ENCODE measurements around the gene DNAJC16.
"Not testable (repeated sequence)": the region's sequence is repeated elsewhere in the genome, so short reads cannot be mapped to it uniquely, and the experiment has no call there.

DNAJC16 gene

DNA sequence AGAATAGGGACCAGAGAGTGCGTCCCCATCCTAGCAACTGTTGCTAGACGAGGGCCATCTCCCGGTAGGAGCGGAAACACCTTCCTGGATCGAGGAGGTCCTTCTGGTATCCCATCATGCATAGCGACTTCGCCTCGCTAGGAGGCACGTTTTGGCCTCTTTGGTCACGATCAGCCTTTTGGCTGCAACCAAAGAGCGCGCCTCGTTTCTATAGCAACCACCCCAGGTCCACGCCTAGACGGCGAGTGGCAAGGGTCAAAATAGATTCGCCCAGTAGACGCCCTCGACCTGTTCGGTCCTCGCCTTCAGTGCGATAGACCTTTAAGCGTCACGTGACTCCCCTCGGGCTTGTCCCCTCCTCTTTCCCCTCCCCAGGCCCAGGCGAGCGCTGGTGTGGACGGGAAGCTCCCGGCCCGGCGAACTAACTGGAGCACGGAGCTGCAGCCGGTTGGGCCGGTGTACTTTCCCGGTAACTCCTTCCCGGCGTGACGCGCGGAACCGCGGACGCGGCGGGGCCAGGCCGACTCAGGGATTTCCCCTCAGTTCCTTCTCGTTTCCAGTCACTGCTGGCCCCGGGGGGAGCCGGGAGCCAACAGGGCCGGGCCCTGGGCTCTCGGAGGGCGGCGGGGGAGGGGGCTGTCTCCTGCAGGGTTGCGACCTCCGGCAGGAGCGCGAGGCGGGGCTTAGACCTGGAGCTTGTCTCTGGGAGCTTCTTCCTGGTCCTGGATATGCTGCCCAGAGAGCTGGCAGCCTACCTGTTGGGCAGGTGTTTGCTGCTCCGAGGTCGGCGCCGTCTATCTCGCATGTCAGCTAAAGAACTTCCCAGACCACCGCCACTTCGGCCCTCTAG is at the start of gene DNAJC16:
TSS of gene DNAJC16 (plus strand) at position 359 of the 850 bp plus-strand sequence. CDS start 2,258 bp downstream, outside the sequence.
- DNase-seq = peak; percentile 100

DNA sequence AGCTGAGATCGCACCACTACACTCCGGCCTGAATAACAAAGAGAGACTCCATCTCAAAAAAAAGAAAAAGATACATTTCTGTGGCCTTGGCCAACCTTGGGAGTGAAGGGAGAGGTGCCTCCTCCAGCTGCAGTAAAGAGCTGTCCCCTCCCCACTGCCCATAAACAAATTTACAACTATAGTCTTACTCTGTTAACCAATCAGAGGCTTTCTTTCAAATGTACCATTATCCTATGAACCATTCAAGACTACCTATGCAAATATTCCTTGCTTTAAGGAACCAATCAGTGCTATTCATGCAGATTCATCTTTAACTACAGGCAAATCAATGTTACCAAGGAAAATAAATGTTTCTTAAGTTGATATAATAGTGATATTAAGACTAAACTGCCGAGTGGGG is 49.7 kb upstream of the DNAJC16 start:
- DNase-seq = no peak

DNA sequence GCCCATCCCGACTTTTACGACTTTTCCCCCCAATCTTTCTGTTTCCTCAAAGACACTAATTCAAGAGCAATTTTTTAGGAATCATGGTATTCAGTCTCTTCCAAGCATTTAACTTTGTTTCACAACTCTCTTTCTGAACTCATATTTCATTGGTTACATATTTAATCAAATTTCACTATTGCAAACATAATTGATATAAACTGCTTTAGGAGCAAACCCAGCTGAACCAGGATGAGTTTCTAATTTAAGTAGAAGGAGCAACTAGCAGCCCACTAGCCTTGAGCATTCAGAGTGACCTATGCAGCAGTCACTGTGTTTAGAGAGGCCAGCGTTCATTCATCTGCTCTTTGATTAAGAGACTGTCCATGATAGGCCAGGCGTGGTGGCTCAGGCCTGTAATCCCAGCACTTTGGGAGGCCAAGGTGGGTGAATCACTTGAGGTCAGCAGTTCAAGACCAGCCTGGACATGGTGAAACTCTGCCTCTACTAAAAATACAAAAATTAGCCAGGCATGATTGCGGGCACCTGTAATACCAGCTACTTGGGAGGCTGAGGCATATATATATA is 48.9 kb upstream of the DNAJC16 start:
- no peak for DNase-seq

DNA sequence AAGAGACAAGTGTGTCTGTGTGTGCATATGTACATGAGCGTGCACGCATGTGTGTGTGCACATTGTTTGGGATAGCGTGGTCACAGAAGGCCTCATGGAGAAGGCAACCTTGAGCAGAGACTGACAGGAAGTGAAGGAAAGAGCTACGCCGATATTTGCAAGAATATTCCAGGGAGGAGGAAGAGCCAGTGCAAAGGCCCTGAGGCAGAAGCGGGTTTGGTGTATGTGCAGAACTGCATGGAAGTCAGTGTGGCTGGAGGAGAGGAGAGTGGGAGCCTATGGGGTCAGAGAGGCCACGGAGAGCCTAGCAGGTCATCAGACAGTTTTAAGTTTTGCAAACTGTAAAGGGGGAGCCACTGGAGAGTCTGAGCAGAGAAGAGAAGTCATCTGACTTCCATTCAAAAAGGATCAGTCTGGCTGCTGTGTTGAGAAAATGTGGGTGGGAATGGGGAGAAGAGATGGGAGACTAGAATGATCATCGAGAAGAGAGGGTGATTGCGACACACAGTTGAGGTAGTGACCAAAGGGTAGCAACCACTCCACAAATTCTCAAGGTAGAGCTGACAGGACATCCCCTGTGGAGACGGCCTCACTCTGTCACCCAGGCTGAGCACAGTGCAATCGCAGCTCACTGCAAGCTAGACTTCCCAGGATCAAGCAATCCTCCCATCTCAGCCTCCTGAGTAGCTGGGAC is 46.8 kb upstream of the DNAJC16 start:
- no peak for DNase-seq

DNA sequence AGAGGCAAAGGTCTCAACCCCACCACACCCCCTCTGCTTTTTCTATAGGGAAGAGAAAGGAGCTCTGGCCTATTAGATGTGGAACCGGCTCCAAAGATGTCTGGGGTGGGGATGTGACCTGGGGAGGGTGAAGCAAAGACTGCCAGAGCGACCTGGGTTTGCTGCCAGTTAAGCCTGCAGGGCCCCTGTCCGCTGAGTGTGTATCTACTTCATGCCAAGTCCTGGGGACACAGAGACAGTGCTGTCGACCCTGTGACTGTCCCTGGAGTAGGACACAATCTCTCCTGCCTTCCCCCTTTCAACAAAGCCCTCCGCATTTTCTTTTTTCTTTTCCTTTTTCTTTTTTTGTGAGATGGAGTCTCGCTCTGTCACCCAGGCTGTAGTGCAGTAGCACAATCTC is 44.2 kb upstream of the DNAJC16 start:
- DNase-seq = not testable (repeated sequence)

DNA sequence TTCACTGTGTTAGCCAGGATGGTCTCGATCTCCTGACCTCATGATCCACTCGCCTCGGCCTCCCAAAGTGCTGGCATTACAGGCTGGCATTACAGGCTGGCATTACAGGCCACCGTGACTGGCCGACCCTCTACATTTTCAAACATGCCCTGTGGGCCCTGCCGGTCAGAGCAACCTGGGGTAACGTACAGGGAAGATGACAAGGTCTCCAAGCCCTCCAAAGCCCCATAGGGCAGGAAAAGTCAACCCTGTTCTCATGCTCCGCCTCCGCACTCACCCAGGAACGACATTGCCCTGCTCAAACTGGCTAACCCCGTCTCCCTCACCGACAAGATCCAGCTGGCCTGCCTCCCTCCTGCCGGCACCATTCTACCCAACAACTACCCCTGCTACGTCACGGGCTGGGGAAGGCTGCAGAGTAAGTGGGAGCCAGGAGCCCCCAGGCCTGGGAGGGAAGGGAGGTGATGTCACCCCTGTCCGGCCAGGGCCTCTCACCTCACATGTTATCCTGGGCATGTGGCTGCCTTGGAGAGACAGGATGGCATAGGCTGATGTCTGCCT is 43.6 kb upstream of the DNAJC16 start:
- DNase-seq = not testable (repeated sequence)

DNA sequence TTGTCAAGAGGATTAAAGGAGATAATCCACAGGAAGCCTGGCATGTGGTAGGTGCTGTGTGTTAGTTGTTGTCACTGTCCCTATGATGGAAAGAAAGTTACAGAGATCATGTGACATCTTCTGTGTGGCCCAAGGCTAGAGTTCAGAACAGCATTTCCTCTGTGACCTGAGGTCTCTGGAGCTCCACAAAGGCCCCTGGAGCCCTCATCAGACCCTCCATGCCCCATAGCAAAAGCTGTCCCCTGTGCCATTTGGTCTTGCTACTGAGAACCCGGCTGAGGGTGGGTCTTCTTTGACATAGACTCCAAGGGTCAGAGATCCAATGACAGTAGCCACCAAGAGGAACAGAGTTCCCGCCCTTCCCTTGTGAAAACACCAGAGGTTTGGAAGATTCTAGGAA is 42.7 kb upstream of the DNAJC16 start:
- no peak for DNase-seq

DNA sequence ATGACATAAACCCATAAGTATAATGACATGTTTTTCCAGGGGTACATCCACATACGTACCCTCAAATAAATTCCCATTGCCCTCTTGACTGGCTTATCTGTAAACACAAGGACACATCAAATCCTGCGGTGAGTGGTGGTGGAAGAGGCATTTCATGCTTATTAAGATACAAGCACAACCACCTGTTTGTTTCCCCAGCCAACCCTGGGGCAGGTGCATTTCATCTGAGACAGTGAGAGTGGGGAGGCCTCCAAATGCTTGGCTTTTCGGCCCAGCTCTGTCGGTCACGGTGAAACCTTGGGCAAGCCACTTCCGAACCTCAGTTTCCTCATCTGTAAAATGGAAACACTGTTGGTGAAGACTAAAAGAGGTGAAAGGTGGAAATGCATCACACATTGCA is 42.2 kb upstream of the DNAJC16 start:
- not testable (repeated sequence) for DNase-seq

DNA sequence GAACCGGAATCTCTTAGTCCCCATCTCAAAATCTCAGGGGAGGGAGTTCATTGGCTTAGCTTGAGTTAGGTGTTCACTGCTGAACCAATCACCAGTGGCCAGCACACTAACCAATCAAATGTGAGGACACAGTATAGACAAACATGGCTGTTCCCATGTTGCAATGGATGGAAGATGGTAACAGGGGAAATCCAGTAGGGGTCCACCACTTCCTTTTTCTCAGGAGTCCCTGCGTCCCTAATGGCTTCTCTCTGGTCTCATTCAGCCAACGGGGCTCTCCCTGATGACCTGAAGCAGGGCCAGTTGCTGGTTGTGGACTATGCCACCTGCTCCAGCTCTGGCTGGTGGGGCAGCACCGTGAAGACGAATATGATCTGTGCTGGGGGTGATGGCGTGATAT is 41.0 kb upstream of the DNAJC16 start:
- no peak for DNase-seq

DNA sequence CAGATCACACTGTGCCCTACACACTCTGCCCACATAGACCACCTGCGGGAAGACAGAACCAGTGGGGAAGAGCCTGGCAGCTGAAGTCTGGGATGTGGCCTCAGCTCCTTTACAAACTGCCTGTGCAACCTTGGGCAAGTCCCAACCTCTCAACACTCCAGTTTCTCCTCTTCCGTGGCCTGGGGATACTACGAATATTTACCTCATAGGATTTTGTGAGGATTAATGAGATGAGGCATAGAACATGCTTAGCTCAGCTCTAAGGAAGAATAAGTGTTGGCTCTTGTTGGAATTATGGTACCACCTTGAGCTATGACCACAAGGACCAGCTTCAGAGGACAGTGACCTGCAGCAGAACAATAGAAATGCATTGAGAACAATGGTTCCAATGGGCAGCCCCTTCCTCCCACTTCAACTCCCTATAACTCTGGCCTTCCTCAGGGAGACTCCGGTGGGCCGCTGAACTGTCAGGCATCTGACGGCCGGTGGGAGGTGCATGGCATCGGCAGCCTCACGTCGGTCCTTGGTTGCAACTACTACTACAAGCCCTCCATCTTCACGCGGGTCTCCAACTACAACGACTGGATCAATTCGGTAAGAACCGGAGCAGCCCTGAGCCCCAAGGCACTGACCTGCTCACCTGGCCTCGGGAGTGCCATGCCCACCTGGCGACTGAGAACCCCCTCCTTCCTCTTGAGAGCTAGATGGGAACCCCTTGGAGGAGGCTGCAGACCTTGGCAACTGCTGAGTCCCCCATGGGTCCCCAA is 39.6 kb upstream of the DNAJC16 start:
- not testable (repeated sequence) for DNase-seq

DNA sequence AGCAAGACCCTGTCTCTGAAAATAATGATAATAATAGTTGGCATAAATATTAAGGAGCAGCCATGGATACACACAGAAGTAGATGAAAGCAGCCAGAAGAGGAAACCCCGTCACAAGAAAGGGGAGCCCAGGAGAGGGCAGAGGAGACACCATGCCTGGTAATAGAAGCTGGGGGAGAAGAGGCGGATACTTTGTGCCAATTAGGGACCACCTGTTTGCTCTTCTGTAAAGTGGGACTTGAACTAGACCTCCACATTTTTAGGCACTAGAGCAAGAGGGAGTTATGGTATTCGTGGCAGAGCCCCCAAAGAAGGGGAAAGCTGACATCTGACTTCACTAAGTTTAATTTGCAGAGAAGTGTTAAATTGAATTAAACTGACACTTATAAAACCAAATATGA is 38.3 kb upstream of the DNAJC16 start:
- DNase-seq = no peak

DNA sequence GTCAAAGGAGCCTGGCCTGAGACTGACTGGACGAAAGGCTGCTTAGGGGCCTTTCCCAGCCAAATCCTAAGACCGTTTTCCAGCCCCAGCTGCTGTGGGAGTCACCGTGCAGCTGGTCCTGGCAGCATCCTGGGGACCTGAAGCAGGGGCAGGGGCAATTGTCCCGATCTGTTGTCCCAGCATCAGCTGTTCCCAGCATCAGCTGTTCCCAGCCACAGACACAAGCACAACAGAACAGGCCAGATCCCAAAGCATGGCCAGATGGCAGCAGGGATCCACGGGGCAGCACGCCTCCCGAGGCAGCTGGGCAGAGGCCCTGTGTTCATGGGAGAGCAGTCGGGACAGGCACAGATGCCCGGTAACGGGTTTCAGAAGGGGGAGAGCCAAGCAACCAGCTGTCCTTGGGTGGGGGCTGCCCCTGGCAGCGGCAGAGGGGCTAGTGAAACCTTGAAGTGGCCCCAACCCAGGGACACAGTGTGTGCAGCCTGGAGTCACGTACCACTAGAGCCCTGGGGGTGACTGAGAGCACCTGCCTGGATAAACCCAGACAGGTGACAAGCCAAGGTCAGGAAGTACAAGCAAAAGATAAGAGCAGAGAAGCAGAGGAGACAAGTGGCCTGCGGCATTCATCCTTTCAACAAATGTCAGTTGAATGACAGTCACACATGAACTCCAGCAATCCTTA is 37.5 kb upstream of the DNAJC16 start:
- DNase-seq = peak; percentile 21

DNA sequence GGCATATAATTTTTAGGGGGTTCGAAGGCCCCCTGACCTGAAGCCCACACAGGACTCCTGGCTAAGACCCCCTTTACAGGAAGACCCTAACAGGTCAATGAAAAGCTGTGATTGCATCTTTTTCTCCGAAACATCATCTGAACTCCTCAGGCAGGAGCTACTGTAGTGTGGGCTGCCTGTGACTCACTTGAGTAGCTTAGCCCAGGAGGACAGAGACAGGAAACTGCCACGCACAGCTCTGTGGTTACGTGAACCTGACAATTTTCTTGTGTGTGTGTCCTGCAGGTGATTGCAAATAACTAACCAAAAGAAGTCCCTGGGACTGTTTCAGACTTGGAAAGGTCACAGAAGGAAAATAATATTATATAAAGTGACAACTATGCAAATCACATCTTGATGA is 35.6 kb upstream of the DNAJC16 start:
- DNase-seq = not testable (repeated sequence)

DNA sequence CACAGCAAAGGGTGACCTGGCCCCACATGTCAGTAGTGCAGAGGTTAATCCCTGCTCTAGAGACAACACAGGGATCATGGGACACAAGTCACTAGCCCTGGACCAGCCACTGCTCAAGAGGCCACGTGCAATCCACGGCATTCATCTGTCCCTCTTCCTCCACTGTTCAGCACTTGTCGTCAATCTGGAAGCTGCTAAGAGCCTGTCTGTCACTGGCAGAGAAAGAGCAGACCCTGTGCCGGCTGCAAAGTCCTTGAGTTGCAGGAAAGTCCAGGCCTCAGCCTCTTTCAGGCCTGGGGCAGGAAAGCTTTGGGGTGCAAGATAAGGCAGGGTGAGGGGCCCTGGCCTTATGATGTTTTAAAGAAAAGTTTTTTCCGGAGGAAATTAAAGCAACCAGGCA is 34.1 kb upstream of the DNAJC16 start:
- no peak for DNase-seq

DNA sequence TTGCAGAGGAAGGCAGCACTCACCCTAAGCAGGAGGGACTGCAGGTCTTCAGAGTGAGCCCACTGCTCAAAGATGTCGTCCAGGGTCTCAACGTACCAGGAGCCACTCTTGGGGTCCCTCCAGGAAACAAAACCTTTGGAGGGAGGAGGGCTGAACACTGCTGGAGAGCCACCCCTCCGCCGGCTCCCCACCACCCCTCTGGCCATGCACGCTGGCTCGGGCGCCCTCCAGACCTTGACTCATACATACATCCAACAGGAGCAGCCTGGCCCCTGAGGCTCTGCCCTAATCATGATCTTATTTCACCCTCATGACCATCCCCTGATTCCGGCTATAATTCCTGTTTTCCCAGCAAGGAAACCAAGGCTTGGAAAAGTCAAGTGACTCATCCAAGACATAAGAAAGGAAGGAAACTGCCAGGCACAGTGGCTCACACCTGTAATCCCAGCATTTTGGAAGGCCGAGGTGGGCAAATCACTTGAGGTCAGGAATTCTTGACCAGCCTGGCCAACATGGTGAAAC is 32.7 kb upstream of the DNAJC16 start:
- no peak for DNase-seq

DNA sequence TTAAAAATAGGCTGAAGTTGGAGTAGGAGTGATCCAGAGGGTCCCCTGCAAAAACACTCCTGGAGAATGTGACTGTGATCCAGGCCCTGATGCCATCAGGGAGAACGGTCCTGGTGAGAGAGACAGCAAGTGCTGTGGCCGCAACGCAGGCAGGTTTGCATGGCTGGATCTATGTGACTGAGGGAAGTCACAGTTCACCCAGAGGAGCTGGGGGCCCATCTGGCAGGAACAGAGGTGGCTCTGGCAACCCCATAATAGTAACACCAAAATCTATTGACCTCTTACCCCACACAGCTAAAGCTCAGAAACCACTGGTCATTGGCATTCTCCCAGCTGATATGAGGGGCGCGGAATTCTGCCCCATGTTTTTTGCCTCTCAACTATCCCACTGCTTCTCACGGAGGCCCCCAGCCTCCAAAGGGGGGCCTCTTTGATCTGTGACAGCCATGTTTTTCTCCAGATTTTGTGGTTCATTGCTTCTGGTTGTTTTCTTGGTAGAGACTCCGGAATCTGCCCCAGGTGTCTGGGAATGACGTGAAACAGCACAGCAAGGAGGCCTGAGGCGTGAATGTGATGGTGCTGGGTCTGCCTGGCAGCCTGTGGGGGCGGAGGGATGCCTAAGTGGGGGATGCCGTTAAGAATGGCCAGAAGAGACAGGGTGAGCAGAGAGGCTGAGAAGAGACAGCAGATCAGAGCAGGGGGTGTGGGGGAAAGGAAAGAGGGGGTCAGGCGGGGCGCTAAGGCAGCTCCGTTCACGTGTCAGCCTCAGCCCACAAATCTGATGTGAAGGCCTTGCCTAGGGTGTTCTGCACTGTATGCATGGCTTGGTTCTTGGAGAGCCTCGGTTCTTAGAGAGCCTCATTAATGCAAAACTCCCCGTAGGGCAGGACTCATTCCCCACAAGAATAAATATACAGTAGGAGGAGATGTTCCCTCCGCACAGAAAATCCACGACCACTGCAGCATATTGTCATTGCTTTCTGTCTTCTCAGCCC is 26.2 kb upstream of the DNAJC16 start:
- DNase-seq = no peak

DNA sequence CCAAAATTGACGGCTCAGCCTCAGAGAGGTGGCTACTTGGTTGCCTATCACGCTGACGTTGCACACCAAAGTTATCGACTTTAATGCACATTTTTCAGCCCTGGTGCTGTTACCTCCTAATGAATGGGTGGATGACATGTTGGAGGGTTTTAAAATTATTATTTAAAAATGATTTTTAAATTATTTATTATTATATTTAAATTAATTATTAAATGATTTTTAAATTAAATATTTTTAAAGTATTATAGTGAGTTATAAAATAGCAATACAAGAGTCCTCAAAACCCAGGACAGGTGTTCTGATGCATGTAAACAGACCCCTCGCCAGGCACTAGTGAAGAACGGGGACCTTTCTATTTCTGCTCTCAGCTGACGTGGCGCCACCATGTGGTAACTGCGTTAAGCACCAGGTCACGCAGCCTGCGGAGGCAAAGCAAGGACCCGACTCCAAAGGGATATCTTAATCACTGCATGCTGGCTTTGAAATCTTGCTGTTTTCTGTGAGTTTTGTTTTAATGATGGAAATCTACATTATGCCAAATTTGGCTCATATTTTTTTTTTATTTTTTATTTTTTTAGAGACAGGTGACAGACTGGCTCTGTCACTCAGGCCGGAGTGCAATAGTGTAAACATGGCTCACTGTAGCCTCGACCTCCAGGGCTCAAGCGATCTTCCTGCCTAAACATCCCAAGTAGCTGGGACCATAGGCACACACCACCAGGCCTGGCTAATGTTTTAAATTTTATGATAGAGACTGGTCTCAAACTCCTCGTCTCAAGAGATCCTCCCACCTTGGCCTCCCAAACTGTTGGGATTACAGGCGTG is 25.2 kb upstream of the DNAJC16 start:
- DNase-seq = no peak

DNA sequence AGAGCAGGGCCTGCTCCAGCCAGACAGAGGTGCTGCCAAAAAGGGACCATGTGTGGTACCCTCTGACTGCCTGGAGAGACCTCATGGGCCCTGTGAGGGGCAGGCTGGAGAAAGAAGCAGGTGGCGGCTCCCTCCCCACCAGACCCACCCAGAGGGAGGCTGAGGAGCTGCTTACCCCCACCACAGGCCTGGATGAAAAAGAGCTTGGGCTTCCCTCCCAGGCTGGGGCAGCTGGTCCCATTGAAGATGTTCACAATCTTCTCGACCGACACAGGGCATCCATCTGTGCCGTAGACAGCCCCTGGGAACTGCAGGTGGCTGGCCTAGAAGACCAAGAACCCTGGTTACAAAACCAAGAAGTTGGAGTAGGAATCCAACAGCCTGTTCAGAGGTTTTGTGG is 22.2 kb upstream of the DNAJC16 start:
- DNase-seq = no peak

DNA sequence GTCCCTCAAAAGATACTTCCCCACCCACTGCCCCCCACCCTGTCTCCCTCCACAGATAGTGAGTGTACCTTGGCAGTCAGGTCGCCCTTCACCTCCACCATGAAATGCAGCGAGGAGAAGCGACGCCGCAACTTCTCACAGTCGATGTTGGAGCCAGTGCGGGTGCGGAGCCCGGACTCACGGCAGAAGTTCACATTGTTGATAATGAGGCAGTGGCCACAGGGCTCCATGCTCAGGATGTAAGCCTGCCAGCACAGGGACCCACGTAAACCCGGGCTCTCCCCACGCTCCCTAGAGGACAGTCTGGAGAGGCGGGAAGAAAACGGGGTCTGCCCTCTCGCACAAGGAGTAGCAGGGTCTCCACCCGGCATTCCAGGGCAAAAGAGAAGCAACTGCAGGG is 19.8 kb upstream of the DNAJC16 start:
- no peak for DNase-seq

DNA sequence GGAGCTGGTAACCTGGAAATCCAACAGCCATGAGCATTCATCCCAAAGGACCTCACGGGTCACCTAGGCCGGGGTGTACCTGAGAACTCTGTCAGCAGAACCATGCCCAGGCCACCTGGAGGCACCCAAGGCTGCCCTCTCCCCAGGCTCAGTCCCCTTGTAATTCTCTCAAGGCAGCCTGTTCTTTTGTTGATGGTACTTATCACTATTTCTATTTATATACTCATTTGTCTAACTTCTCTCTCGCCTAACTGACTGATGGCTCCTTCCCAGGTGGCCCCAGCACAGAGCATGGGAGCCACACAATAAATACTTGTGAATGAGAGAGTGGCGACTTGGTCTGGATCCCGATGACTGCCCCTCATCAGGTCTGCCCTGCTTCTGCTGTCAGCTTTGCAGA is 19.4 kb upstream of the DNAJC16 start:
- no peak for DNase-seq
